HepG2 (cell line): ENCODE data around the gene SMTNL1. TPM values are rescaled to one million over a fixed set of nuclear protein-coding genes. Genes with fewer than 3 reads are reported as not detected.
A peak's percentile ranks its signal among the peaks of the same experiment; 100 is the strongest.

Experiments
- ADNP ChIP-seq: sonication (generic); formaldehyde crosslinking; IDR thresholded peaks from 2 replicates; pipeline ENCODE4 v1.4.0; 2020; ENCODE audit warnings: missing genetic modification reagents
- AGO1 ChIP-seq: fragments of 200-400 bp; formaldehyde crosslinking; IDR thresholded peaks from 2 replicates; pipeline ENCODE4 v1.6.1; 2017; ENCODE audit warnings: mild to moderate bottlenecking, low read depth, low read length, moderate library complexity; ENCODE audit not compliant: poor library complexity, severe bottlenecking
- CENPT ChIP-seq: sonication (generic); formaldehyde crosslinking; IDR thresholded peaks from 2 replicates; pipeline ENCODE4 v1.8.0; 2022; ENCODE audit warnings: low read depth, mild to moderate bottlenecking, moderate library complexity, missing genetic modification reagents
- ELF3 ChIP-seq: IDR thresholded peaks from 2 replicates; pipeline ENCODE4 v1.6.1; 2016; ENCODE audit warnings: missing genetic modification reagents, missing compliant biosample characterization
- KLF9 ChIP-seq: IDR thresholded peaks from 2 replicates; pipeline ENCODE4 v1.6.1; 2016; ENCODE audit warnings: low read depth
- RELA ChIP-seq: sonication (generic); formaldehyde crosslinking; IDR thresholded peaks from 2 replicates; pipeline ENCODE4 v1.4.0; 2020; ENCODE audit warnings: missing genetic modification reagents
- RXRA ChIP-seq: sonication (generic); formaldehyde crosslinking; IDR thresholded peaks from 2 replicates; pipeline ENCODE4 v1.5.1; 2020; ENCODE audit warnings: missing genetic modification reagents
- SRY ChIP-seq: sonication (generic); formaldehyde crosslinking; IDR thresholded peaks from 2 replicates; pipeline ENCODE4 v1.8.0; 2022; ENCODE audit warnings: mild to moderate bottlenecking, missing genetic modification reagents
- ZMYM4 ChIP-seq: sonication (generic); formaldehyde crosslinking; IDR thresholded peaks from 2 replicates; pipeline ENCODE4 v1.8.1; 2023; ENCODE audit warnings: mild to moderate bottlenecking, missing genetic modification reagents
- ZNF124 ChIP-seq: sonication (generic); formaldehyde crosslinking; IDR thresholded peaks from 2 replicates; pipeline ENCODE4 v1.4.0; 2020; ENCODE audit warnings: missing genetic modification reagents
- ZSCAN12 ChIP-seq: sonication (generic); formaldehyde crosslinking; IDR thresholded peaks from 2 replicates; pipeline ENCODE4 v1.9.0; 2021; ENCODE audit warnings: mild to moderate bottlenecking, missing genetic modification reagents
- polyA plus RNA-seq, 8 experiments: library from polyadenylated mRNA; depleted of rRNA in 3 of 8; stranded (reverse) in 7 of 8; unstranded in 1 of 8; fragments of >200 nt; fragmentation: Illumina TruSeq in 4 of 8; extraction: Trizol in 4 of 8; gene quantifications; 2 replicates each; pipeline versions ENCODE4 v1.2.1 to v1.2.3, GENCODE V29; 2011 to 2016; ENCODE audit warnings: low read depth in 4 of 8, missing spikeins in 1 of 8, mixed read lengths in 1 of 8; ENCODE audit not compliant: insufficient read depth in 1 of 8
- total RNA-seq, 5 experiments: library from RNA; depleted of rRNA; stranded (reverse); fragments of >200 nt; fragmentation: Illumina TruSeq; extraction: Trizol; gene quantifications; 2 replicates each; pipeline ENCODE4 v1.2.3, GENCODE V29; 2016; ENCODE audit warnings: low read depth in 1 of 5
- TF ChIP-seq, protein P1 (sequence below): IDR thresholded peaks from 2 replicates; pipeline ENCODE4 v1.6.1; 2016; ENCODE audit warnings: low read depth, missing genetic modification reagents, missing compliant biosample characterization
- TF ChIP-seq, protein P2 (sequence below): sonication (generic); formaldehyde crosslinking; IDR thresholded peaks from 2 replicates; pipeline ENCODE4 v1.5.0; 2020; ENCODE audit warnings: mild to moderate bottlenecking, missing genetic modification reagents
- TF ChIP-seq, protein P3 (sequence below): sonication (generic); formaldehyde crosslinking; IDR thresholded peaks from 2 replicates; pipeline ENCODE4 v1.4.0; 2020; ENCODE audit warnings: missing genetic modification reagents
- TF ChIP-seq, protein P4 (sequence below): sonication (generic); formaldehyde crosslinking; conservative IDR thresholded peaks from 2 replicates; pipeline ENCODE4 v1.4.0; 2020; ENCODE audit warnings: missing genetic modification reagents
- TF ChIP-seq, protein P5 (sequence below): sonication (generic); formaldehyde crosslinking; IDR thresholded peaks from 2 replicates; pipeline ENCODE4 v1.5.1; 2020; ENCODE audit warnings: missing genetic modification reagents, mild to moderate bottlenecking, borderline replicate concordance

The SMTNL1 gene
- total and polyA plus RNA-seq, 2 of the 13 experiments (the other 11 are each of a cell fraction or from before 2014, with no cell fraction given) = 0.04 TPM; not detected in 1

DNA sequence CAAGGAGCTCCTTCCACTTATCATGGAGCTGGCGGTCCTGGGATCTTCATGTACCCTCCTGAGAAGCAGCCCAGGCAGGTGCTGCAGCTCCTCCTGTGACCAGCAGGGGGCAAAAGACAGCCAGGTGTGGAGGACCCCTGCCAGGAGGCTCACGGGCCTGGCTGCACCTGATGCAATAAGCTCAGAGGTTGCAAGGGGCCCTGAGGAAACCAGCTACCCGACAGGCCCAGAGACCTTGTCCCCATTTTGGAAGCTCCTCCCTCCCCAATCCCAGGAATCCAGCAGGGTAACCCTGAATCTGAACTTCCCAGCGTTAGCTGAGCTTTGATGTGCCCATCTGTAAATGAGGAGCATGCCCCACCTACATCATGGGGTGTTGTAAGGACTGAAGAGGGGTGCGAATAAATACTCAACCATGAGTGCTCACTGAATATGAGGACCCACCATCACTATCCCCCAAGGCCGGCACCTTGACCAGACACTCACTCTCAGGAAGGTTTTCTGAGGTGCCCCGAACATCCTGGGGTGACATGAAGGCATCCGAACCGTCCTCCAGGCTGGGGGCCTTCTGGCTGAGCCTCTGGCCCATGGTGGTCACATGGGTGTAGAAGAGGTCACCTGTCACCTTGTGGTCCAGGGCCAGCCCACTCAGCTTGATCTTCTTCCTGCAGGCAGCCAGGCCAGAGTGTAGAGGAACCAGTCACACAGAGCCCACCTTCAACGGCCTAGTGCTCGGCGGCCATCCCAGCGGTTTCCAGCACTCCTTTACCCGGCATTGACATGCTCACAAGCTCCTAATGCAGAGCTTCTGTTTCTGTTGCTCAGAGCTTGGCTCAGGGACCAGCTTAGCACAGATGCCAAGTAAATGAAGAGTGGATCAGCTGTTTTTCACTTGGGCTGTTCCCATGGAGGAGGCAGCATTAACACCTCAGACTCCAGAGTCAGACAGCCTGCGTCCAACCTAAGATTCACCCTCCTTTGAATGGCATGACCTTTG lies 43.6 kb upstream of the SMTNL1 start (continued):
- TF ChIP-seq, protein P1, sequence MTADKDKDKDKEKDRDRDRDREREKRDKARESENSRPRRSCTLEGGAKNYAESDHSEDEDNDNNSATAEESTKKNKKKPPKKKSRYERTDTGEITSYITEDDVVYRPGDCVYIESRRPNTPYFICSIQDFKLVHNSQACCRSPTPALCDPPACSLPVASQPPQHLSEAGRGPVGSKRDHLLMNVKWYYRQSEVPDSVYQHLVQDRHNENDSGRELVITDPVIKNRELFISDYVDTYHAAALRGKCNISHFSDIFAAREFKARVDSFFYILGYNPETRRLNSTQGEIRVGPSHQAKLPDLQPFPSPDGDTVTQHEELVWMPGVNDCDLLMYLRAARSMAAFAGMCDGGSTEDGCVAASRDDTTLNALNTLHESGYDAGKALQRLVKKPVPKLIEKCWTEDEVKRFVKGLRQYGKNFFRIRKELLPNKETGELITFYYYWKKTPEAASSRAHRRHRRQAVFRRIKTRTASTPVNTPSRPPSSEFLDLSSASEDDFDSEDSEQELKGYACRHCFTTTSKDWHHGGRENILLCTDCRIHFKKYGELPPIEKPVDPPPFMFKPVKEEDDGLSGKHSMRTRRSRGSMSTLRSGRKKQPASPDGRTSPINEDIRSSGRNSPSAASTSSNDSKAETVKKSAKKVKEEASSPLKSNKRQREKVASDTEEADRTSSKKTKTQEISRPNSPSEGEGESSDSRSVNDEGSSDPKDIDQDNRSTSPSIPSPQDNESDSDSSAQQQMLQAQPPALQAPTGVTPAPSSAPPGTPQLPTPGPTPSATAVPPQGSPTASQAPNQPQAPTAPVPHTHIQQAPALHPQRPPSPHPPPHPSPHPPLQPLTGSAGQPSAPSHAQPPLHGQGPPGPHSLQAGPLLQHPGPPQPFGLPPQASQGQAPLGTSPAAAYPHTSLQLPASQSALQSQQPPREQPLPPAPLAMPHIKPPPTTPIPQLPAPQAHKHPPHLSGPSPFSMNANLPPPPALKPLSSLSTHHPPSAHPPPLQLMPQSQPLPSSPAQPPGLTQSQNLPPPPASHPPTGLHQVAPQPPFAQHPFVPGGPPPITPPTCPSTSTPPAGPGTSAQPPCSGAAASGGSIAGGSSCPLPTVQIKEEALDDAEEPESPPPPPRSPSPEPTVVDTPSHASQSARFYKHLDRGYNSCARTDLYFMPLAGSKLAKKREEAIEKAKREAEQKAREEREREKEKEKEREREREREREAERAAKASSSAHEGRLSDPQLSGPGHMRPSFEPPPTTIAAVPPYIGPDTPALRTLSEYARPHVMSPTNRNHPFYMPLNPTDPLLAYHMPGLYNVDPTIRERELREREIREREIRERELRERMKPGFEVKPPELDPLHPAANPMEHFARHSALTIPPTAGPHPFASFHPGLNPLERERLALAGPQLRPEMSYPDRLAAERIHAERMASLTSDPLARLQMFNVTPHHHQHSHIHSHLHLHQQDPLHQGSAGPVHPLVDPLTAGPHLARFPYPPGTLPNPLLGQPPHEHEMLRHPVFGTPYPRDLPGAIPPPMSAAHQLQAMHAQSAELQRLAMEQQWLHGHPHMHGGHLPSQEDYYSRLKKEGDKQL (CRISPR knock-in tag) = no peak
- TF ChIP-seq ZNF124 (CRISPR knock-in tag) = no peak
- no peak for TF ChIP-seq CENPT (CRISPR knock-in tag)
- TF ChIP-seq, protein P2, sequence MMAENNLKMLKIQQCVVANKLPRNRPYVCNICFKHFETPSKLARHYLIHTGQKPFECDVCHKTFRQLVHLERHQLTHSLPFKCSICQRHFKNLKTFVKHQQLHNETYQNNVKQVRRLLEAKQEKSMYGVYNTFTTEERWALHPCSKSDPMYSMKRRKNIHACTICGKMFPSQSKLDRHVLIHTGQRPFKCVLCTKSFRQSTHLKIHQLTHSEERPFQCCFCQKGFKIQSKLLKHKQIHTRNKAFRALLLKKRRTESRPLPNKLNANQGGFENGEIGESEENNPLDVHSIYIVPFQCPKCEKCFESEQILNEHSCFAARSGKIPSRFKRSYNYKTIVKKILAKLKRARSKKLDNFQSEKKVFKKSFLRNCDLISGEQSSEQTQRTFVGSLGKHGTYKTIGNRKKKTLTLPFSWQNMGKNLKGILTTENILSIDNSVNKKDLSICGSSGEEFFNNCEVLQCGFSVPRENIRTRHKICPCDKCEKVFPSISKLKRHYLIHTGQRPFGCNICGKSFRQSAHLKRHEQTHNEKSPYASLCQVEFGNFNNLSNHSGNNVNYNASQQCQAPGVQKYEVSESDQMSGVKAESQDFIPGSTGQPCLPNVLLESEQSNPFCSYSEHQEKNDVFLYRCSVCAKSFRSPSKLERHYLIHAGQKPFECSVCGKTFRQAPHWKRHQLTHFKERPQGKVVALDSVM (CRISPR knock-in tag) = peak; percentile 50
- no peak for TF ChIP-seq ADNP (CRISPR knock-in tag)
- no peak for TF ChIP-seq SRY
- TF ChIP-seq ZMYM4 = peak; percentile 41; the same call in 1 of the 2 replicates
- TF ChIP-seq, protein P3, sequence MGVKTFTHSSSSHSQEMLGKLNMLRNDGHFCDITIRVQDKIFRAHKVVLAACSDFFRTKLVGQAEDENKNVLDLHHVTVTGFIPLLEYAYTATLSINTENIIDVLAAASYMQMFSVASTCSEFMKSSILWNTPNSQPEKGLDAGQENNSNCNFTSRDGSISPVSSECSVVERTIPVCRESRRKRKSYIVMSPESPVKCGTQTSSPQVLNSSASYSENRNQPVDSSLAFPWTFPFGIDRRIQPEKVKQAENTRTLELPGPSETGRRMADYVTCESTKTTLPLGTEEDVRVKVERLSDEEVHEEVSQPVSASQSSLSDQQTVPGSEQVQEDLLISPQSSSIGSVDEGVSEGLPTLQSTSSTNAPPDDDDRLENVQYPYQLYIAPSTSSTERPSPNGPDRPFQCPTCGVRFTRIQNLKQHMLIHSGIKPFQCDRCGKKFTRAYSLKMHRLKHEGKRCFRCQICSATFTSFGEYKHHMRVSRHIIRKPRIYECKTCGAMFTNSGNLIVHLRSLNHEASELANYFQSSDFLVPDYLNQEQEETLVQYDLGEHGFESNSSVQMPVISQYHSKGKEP (CRISPR knock-in tag) = no peak
- TF ChIP-seq AGO1 = no peak
- TF ChIP-seq ZSCAN12 (CRISPR knock-in tag) = no peak
- TF ChIP-seq, protein P4, sequence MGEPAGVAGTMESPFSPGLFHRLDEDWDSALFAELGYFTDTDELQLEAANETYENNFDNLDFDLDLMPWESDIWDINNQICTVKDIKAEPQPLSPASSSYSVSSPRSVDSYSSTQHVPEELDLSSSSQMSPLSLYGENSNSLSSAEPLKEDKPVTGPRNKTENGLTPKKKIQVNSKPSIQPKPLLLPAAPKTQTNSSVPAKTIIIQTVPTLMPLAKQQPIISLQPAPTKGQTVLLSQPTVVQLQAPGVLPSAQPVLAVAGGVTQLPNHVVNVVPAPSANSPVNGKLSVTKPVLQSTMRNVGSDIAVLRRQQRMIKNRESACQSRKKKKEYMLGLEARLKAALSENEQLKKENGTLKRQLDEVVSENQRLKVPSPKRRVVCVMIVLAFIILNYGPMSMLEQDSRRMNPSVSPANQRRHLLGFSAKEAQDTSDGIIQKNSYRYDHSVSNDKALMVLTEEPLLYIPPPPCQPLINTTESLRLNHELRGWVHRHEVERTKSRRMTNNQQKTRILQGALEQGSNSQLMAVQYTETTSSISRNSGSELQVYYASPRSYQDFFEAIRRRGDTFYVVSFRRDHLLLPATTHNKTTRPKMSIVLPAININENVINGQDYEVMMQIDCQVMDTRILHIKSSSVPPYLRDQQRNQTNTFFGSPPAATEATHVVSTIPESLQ (CRISPR knock-in tag) = no peak
- TF ChIP-seq ELF3 (CRISPR knock-in tag) = no peak
- no peak for TF ChIP-seq KLF9 (CRISPR knock-in tag)
- no peak for TF ChIP-seq RELA (CRISPR knock-in tag)
- TF ChIP-seq RXRA (CRISPR knock-in tag) = peak; percentile 18; the same call in 1 of the 2 replicates
- TF ChIP-seq, protein P5, sequence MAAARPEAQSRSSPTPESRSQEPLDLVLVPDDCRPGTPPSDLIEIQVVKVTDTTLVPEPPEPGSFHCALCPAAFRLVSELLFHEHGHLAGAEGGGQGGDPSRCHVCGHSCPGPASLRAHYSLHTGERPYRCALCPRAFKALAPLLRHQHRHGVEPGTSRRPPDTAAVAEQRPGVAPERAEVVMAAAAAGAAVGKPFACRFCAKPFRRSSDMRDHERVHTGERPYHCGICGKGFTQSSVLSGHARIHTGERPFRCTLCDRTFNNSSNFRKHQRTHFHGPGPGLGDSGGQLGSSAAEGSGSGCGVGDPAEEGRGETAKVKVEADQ = no peak
